IMR-90 (cell line): ENCODE results near the gene H3-3A.
A peak's percentile ranks its signal among the peaks of the same experiment; 100 is the strongest.

Experiments used
- CEBPB ChIP-seq: IDR thresholded peaks from 2 replicates; pipeline ENCODE4 v1.6.1; 2012; ENCODE audit warnings: low read depth, low read length, improper control_type of control experiment
- CHD1 ChIP-seq: IDR thresholded peaks from 2 replicates; pipeline ENCODE4 v1.6.1; 2012; ENCODE audit warnings: low read depth, low read length, improper control_type of control experiment
- FOS ChIP-seq: fragments of 150-350 bp; IDR thresholded peaks from 2 replicates; pipeline ENCODE4 v1.6.1; 2016; ENCODE audit warnings: low read depth, low read length
- MAFK ChIP-seq: IDR thresholded peaks from 2 replicates; pipeline ENCODE4 v1.6.1; 2012; ENCODE audit warnings: low read depth, low read length, improper control_type of control experiment
- MAZ ChIP-seq: IDR thresholded peaks from 2 replicates; pipeline ENCODE4 v1.6.1; 2012; ENCODE audit warnings: low read depth, mild to moderate bottlenecking, low read length, improper control_type of control experiment, moderate library complexity, borderline replicate concordance
- MXI1 ChIP-seq: IDR thresholded peaks from 2 replicates; pipeline ENCODE4 v1.6.1; 2012; ENCODE audit warnings: low read depth, mild to moderate bottlenecking, low read length, moderate library complexity, borderline replicate concordance
- POLR2A ChIP-seq: IDR thresholded peaks from 2 replicates; pipeline ENCODE4 v1.6.1; 2012; ENCODE audit warnings: mild to moderate bottlenecking, low read depth, low read length
- RAD21 ChIP-seq: IDR thresholded peaks from 2 replicates; pipeline ENCODE4 v1.6.1; 2012; ENCODE audit warnings: low read length, improper control_type of control experiment
- RCOR1 ChIP-seq: IDR thresholded peaks from 2 replicates; pipeline ENCODE4 v1.6.1; 2012; ENCODE audit warnings: mild to moderate bottlenecking, low read length, improper control_type of control experiment; ENCODE audit not compliant: insufficient replicate concordance
- RFX5 ChIP-seq: IDR thresholded peaks from 2 replicates; pipeline ENCODE4 v1.8.0; 2012; ENCODE audit warnings: low read depth, mild to moderate bottlenecking, low read length, moderate library complexity
- SMC3 ChIP-seq: fragments of 150-350 bp; IDR thresholded peaks from 2 replicates; pipeline ENCODE4 v1.6.1; 2016; ENCODE audit warnings: low read depth, mild to moderate bottlenecking, antibody characterized with exemption, low read length, moderate library complexity
- USF2 ChIP-seq: fragments of 150-350 bp; IDR thresholded peaks from 2 replicates; pipeline ENCODE4 v1.6.1; 2017; ENCODE audit warnings: mild to moderate bottlenecking, antibody characterized with exemption, low read length, low read depth
- TF ChIP-seq, protein P1 (sequence below): conservative IDR thresholded peaks from 2 replicates; pipeline ENCODE4 v1.5.1; 2012; ENCODE audit warnings: mild to moderate bottlenecking, low read depth, low read length, improper control_type of control experiment
- TF ChIP-seq, protein P2 (sequence below): fragments of 150-350 bp; IDR thresholded peaks from 2 replicates; pipeline ENCODE4 v1.6.1; 2016; ENCODE audit warnings: low read depth, mild to moderate bottlenecking, low read length, moderate library complexity, borderline replicate concordance

GRCh38 chr1:226109829-226110248 lies 47.3 kb downstream of the H3-3A start:
- TF ChIP-seq RAD21, result no peak
- TF ChIP-seq, protein P1, sequence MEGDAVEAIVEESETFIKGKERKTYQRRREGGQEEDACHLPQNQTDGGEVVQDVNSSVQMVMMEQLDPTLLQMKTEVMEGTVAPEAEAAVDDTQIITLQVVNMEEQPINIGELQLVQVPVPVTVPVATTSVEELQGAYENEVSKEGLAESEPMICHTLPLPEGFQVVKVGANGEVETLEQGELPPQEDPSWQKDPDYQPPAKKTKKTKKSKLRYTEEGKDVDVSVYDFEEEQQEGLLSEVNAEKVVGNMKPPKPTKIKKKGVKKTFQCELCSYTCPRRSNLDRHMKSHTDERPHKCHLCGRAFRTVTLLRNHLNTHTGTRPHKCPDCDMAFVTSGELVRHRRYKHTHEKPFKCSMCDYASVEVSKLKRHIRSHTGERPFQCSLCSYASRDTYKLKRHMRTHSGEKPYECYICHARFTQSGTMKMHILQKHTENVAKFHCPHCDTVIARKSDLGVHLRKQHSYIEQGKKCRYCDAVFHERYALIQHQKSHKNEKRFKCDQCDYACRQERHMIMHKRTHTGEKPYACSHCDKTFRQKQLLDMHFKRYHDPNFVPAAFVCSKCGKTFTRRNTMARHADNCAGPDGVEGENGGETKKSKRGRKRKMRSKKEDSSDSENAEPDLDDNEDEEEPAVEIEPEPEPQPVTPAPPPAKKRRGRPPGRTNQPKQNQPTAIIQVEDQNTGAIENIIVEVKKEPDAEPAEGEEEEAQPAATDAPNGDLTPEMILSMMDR, result no peak
- no peak for TF ChIP-seq MAFK
- TF ChIP-seq POLR2A, result no peak
- TF ChIP-seq RCOR1, result no peak
- TF ChIP-seq USF2, result no peak
- peak; percentile 84; the same call in 1 of the 2 replicates for TF ChIP-seq MAZ
- no peak for TF ChIP-seq CHD1
- TF ChIP-seq FOS, result no peak
- TF ChIP-seq SMC3, result no peak
- no peak for TF ChIP-seq RFX5
- no peak for TF ChIP-seq CEBPB
- TF ChIP-seq MXI1, result no peak
- TF ChIP-seq, protein P2, sequence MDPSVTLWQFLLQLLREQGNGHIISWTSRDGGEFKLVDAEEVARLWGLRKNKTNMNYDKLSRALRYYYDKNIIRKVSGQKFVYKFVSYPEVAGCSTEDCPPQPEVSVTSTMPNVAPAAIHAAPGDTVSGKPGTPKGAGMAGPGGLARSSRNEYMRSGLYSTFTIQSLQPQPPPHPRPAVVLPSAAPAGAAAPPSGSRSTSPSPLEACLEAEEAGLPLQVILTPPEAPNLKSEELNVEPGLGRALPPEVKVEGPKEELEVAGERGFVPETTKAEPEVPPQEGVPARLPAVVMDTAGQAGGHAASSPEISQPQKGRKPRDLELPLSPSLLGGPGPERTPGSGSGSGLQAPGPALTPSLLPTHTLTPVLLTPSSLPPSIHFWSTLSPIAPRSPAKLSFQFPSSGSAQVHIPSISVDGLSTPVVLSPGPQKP, result no peak
